Small intestine (tissue), 7 donors: Measurements from ENCODE around the gene SCRN3. TPM values are rescaled to one million over a fixed set of nuclear protein-coding genes. Genes with fewer than 3 reads are reported as not detected.

Source experiments
- DNase-seq, 2 donors: peaks; one replicate each; pipeline versions ENCODE4 v3.0.0 to v3.0.0-alpha.2; 2013
- FAIRE-seq: peaks from 2 replicates; lab custom pipeline; 2012; peaks lifted over from hg19 to GRCh38; lab: Jason Lieb, UNC
- H3K27ac ChIP-seq, 3 donors: one replicate each; pipeline ENCODE4 v1.5.1; 2013; ENCODE audit warnings: low read length in 2 of 3, mild to moderate bottlenecking in 2 of 3, control low read depth in 1 of 3, inconsistent platforms in 1 of 3, low read depth in 1 of 3, moderate library complexity in 1 of 3
- H3K27me3 ChIP-seq, 3 donors: one replicate each; pipeline ENCODE4 v1.6.1; 2013; ENCODE audit warnings: low read length in 3 of 3, inconsistent platforms in 1 of 3; ENCODE audit not compliant: control insufficient read depth in 3 of 3, insufficient read depth in 3 of 3
- H3K36me3 ChIP-seq, 3 donors: one replicate each; pipeline ENCODE4 v1.6.1; 2013; ENCODE audit warnings: low read length in 3 of 3, inconsistent platforms in 1 of 3, low read depth in 1 of 3, mild to moderate bottlenecking in 1 of 3, moderate library complexity in 1 of 3; ENCODE audit not compliant: control insufficient read depth in 3 of 3, insufficient read depth in 2 of 3
- H3K4me1 ChIP-seq, 3 donors: one replicate each; pipeline ENCODE4 v1.6.1; 2013; ENCODE audit warnings: low read length in 2 of 3, inconsistent platforms in 1 of 3, low read depth in 1 of 3, mild to moderate bottlenecking in 1 of 3, moderate library complexity in 1 of 3; ENCODE audit not compliant: control insufficient read depth in 3 of 3, insufficient read depth in 2 of 3
- H3K4me3 ChIP-seq, 3 donors: one replicate each; pipeline ENCODE4 v1.5.1; 2013; ENCODE audit warnings: low read length in 3 of 3, control low read depth in 1 of 3, inconsistent platforms in 1 of 3, low read depth in 1 of 3, mild to moderate bottlenecking in 1 of 3, moderate library complexity in 1 of 3
- H3K9me3 ChIP-seq, 2 donors: one replicate each; pipeline ENCODE4 v1.6.1; 2013; ENCODE audit warnings: low read depth in 1 of 2, low read length in 1 of 2; ENCODE audit not compliant: control insufficient read depth in 2 of 2, insufficient read depth in 1 of 2
- WGBS, 3 donors: extraction: QIAGEN DNeasy Blood & Tissue Kit; methylation state at CpG; one replicate each; pipeline ENCODE4 v1.1.7; 2013; 5-methylcytosine and 5-hydroxymethylcytosine counted together
- polyA plus RNA-seq, 4 donors: library from polyadenylated mRNA; stranded (reverse) in 3 of 4; unstranded in 1 of 4; fragments of 200-250 nt in 3 of 4; fragments of 120-200 nt in 1 of 4; gene quantifications; one replicate each; pipeline versions ENCODE4 v1.2.1 to v1.2.3, GENCODE V29; 2013
- donor health status: healthy with polysubstance abuse.
- donor health status: control.
- donor health status: control.
- donor health status: Bipolar disorder and iron deficiency.
- donor health status: healthy.

The SCRN3 gene
- polyA plus RNA-seq, 4 donors = 11.1 to 33.3 (median 19.7) TPM

DNA sequence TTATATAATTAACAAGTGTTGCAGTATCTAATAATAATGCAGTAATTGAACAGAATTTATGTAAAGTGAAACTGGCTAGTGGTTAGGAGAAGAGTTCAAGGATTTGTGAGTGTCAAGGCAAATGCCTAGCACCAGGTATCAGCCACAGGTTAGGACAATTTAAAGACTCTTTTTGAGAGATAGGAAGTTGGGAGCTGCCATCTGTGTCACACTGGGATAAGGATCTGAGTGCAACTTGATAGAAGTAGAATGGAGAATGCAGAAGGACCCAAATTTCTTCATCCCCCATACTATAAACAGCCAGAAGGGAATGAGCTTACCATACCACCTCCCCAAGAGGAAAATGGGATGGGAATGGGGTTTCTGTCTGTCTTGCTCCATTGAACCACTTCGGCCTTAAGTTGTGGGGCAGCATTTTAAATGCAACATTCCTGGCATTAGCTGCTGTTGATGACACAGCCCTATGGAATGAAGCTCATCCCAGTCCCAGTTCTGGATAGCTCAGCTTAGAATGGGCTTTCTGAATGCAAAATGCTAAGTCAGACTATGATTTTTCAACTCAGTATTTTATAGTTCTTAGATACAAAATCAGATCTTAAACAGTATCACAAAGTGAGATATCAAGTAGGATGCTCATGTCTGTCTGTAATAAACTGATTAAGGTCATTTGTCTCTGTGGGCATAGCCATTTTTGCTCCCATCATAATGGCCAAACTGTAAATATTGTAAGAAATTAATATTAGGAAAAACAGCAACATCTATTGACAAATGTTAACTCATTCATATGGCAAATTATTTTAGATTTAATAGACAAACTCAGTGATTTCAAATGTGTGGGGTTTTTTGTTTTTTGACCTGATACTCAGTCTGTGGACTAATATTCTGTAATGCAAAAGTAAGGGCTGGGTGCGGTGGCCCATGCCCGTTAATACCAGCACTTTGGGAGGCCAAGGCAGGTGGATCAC is 47.3 kb downstream of the SCRN3 start:
- no peaks in the 10 kb centered on the region for H3K27me3 ChIP-seq
- no peak overlapping the region for H3K4me3 ChIP-seq
- H3K4me1 ChIP-seq = no peaks in the 10 kb centered on the region
- H3K36me3 ChIP-seq = no peaks in the 10 kb centered on the region
- H3K9me3 ChIP-seq = no peaks in the 10 kb centered on the region
- DNase-seq = no peak
- H3K27ac ChIP-seq = no peak overlapping the region
- WGBS, 3 donors = 83 to 91% (median 90%) methylated on average over 3 of the region's 3 CpGs
- FAIRE-seq = no peak

- Histone ChIP-seq H3K27me3 (no peaks in the 10 kb centered on the region), H3K9me3 (no peaks in the 10 kb centered on the region), H3K36me3 (no peaks in the 10 kb centered on the region), H3K27ac (no peak overlapping the region), H3K4me3 (no peak overlapping the region), H3K4me1 (no peaks in the 10 kb centered on the region)
- WGBS, 3 donors = 72 to 85% (median 81%) methylated on average over 6 of the region's 6 CpGs
- DNase-seq = no peak
- no peak for FAIRE-seq
Observed at GRCh38 chr2:174444761-174445160, 49.2 kb downstream of the SCRN3 start.

DNA sequence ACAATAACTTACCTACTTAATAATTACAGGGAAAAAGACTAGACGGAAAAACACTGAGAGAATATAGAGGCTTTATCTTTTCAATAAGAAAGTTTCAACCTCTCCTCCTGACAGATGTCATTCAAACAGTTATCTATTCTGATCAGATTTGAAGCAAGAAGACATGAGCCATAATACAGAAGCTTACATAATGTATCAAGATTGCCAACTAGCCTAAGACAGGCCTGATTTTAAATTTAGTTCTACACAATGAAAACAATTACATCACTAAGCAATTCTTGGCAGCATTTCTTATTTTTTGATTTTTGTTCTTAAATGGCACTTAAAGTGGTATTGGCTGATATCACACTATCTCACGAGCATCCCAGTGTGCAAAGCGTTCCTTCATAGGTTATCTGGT is 49.7 kb downstream of the SCRN3 start:
- no peak overlapping the region for H3K4me3 ChIP-seq
- H3K27ac ChIP-seq = no peak overlapping the region
- 83 to 91% (median 85%) methylated on average over 3 of the region's 3 CpGs for WGBS, 3 donors

GRCh38 chr2:174446531-174446930 is 51.0 kb downstream of the SCRN3 start:
- H3K27ac ChIP-seq = no peak overlapping the region
- WGBS, 3 donors = 87 to 92% (median 90%) methylated on average over 4 of the region's 4 CpGs
- no peak overlapping the region for H3K4me3 ChIP-seq
- no peak for DNase-seq
- no peaks in the 10 kb centered on the region for H3K4me1 ChIP-seq
- H3K27me3 ChIP-seq = no peaks in the 10 kb centered on the region
- no peak for FAIRE-seq
- H3K36me3 ChIP-seq = no peaks in the 10 kb centered on the region
- no peaks in the 10 kb centered on the region for H3K9me3 ChIP-seq

More for the DNA sequence above, 49.7 kb downstream of the SCRN3 start:
- no peaks in the 10 kb centered on the region for H3K9me3 ChIP-seq
- H3K27me3 ChIP-seq = no peaks in the 10 kb centered on the region
- no peak for FAIRE-seq
- no peak for DNase-seq
- H3K36me3 ChIP-seq = no peaks in the 10 kb centered on the region
- no peaks in the 10 kb centered on the region for H3K4me1 ChIP-seq

DNA sequence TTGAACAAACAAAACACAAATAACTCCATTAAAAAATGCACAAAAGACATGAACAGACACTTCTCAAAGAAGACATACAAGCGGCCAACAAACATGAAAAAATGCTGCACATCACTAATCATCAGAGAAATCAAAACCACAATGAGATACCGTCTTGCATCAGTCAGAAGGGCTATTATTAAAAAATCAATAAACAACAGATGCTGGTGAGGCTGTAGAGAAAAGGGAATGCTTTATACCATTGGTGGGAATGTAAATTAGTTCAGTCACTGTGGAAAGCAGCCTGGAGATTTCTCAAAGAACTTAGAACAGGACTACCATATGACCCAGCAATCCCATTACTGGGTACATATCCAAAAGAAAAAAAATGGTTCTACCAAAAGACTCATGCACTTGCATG is 53.5 kb downstream of the SCRN3 start:
- Histone ChIP-seq H3K4me3 (no peak overlapping the region), H3K9me3 (no peaks in the 10 kb centered on the region), H3K27ac (no peak overlapping the region), H3K4me1 (no peaks in the 10 kb centered on the region), H3K36me3 (no peaks in the 10 kb centered on the region), H3K27me3 (no peaks in the 10 kb centered on the region)
- 89 to 90% (median 90%) methylated on average over 2 of the region's 2 CpGs for WGBS, 3 donors
- no peak for DNase-seq
- no peak for FAIRE-seq

DNA sequence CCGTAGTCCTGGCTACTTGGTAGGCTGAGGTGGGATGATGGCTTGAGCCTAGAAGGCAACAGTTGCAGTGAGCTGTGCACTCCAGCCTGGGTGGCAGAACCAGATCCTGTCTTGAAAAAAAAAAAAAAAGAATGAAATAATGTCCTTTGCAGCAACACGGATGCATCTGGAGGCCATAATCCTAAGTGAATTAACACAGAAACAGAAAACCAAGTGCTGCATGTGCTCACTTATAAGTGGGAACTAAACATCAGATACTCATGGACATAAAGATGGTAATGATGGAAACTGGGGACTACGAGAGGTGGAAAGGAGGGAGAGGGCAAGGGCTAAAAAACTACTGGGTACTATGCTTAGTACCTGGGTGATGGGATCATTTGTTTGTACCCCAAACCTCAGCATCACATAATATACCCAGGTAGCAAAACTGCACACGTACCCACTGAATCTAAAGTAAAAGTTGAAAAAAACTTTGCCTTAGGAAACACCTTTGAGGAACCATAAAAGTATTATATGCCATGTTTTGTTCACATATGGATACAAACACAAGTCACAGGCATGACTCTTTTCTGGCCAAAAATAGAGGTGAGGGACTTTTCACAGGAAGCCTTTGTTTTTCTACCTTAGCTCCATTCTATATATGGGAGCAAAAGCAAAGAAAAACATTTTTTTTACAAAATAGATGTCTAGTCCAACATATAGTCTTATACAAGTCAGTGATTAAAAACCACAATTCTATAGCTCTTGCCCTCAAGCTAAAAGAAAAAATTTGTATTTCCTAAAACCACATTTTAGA is 54.7 kb downstream of the SCRN3 start:
- Histone ChIP-seq H3K36me3 (no peaks in the 10 kb centered on the region), H3K9me3 (no peaks in the 10 kb centered on the region), H3K27me3 (no peaks in the 10 kb centered on the region), H3K4me1 (no peaks in the 10 kb centered on the region), H3K4me3 (no peak overlapping the region), H3K27ac (no peak overlapping the region)
- DNase-seq (no peak), FAIRE-seq (no peak)
- WGBS, 3 donors = 88 to 90% (median 89%) methylated on average over 4 of the region's 4 CpGs

GRCh38 chr2:174454566-174454965 is 59.0 kb downstream of the SCRN3 start:
- Histone ChIP-seq H3K4me1 (no peaks in the 10 kb centered on the region), H3K36me3 (peaks cover 0 to 2% (median 2%) of the 10 kb centered on the region in 3 donors), H3K27ac (no peak overlapping the region), H3K27me3 (no peaks in the 10 kb centered on the region), H3K4me3 (no peak overlapping the region), H3K9me3 (no peaks in the 10 kb centered on the region)
- DNase-seq = no peak
- FAIRE-seq = no peak
- WGBS, 3 donors = 86 to 94% (median 93%) methylated on average over 2 of the region's 2 CpGs

DNA sequence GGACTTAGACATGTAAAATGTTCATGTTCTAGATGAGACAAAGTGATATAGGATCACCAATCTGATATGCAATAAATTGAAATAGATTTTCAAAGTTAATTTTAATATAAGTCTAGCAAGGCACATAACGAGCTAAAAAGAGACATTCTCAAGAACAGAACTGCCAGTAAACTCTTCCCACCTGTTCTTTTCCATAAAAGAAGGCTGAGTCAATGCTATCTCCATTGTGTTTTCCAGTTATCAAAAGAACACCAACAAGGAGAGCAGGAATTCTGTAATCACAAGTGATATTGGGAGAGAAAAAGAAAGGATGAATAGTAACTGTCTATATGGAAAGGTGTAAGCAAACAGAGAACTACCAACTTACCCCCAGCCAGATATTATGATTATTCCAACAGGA is 65.7 kb downstream of the SCRN3 start:
- Histone ChIP-seq H3K4me1 (no peaks in the 10 kb centered on the region), H3K9me3 (no peaks in the 10 kb centered on the region), H3K4me3 (no peak overlapping the region), H3K36me3 (peaks cover 0 to 5% (median 3%) of the 10 kb centered on the region in 3 donors), H3K27ac (no peak overlapping the region), H3K27me3 (peaks cover 0 to 2% (median 0%) of the 10 kb centered on the region in 3 donors)
- DNase-seq (no peak), FAIRE-seq (no peak)
- 88 to 97% (median 90%) methylated on average over 1 of the region's 1 CpG for WGBS, 3 donors
